Gastroesophageal sphincter (tissue), 4 donors: Measurements from ENCODE around the gene KLHL29. TPM values are rescaled to one million over a fixed set of nuclear protein-coding genes. Genes with fewer than 3 reads are reported as not detected.
A peak's percentile ranks its signal among the peaks of the same experiment; 100 is the strongest.

Source experiments
- ATAC-seq: fragments of 150-250 bp; one replicate; pipeline ENCODE4 v1.9.1; 2016; ENCODE audit warnings: mild to moderate bottlenecking, moderate library complexity
- H3K27ac ChIP-seq, 4 donors: fragments of 200-600 bp; sonication (generic) in 3 of 4; 1 replicate in 3 of 4; 2 replicates in 1 of 4; pipeline ENCODE4 v1.5.1; 2016 to 2019
- H3K27me3 ChIP-seq: fragments of 200-600 bp; sonication (generic); one replicate; pipeline ENCODE4 v1.5.1; 2019
- H3K36me3 ChIP-seq, 2 donors: fragments of 200-600 bp; sonication (generic); one replicate each; pipeline ENCODE4 v1.5.1; 2019; ENCODE audit warnings: control low read depth in 1 of 2
- H3K4me1 ChIP-seq, 3 donors: fragments of 200-600 bp; sonication (generic); 1 replicate in 2 of 3; 2 replicates in 1 of 3; pipeline ENCODE4 v1.5.1; 2016 to 2019; ENCODE audit warnings: control low read depth in 2 of 3
- H3K4me3 ChIP-seq, 2 donors: fragments of 200-600 bp; sonication (generic); one replicate each; pipeline ENCODE4 v1.5.1; 2019; ENCODE audit warnings: mild to moderate bottlenecking in 1 of 2, moderate library complexity in 1 of 2
- H3K9me3 ChIP-seq, 3 donors: fragments of 200-600 bp; sonication (generic); one replicate each; pipeline ENCODE4 v1.5.1; 2017 to 2019; ENCODE audit warnings: control low read depth in 2 of 3
- EP300 ChIP-seq: sonication (generic); formaldehyde crosslinking; IDR thresholded peaks from one replicate; pipeline ENCODE4 v1.6.1; 2017; ENCODE audit warnings: antibody characterized with exemption, mild to moderate bottlenecking
- POLR2A ChIP-seq, 2 donors: fragments of 450-650 bp; IDR thresholded peaks; one replicate each; pipeline ENCODE4 v1.6.1; 2017; ENCODE audit warnings: antibody characterized with exemption in 2 of 2, mild to moderate bottlenecking in 2 of 2, moderate library complexity in 1 of 2
- POLR2AphosphoS5 ChIP-seq: sonication (generic); formaldehyde crosslinking; IDR thresholded peaks from one replicate; pipeline ENCODE4 v1.6.1; 2017; ENCODE audit warnings: antibody characterized with exemption
- WGBS, 2 donors: methylation state at CpG; one replicate each; pipeline ENCODE4 v1.1.5; 2018; ENCODE audit warnings: low coverage in 1 of 2; 5-methylcytosine and 5-hydroxymethylcytosine counted together
- total RNA-seq, 4 donors: library from RNA; depleted of rRNA; stranded (reverse); fragments of >200 nt; gene quantifications; one replicate each; pipeline ENCODE4 v1.1.0, GENCODE V29; 2016
- TF ChIP-seq, protein P1 (sequence below), 4 experiments: fragments of 200-600 bp in 2 of 4; fragments of 450-650 bp in 2 of 4; sonication (generic) in 1 of 4; IDR thresholded peaks; one replicate each; pipeline ENCODE4 v1.5.1; 2017 to 2019; ENCODE audit warnings: antibody characterized with exemption in 4 of 4, mild to moderate bottlenecking in 2 of 4, moderate library complexity in 2 of 4

Gene KLHL29
- total RNA-seq, 4 donors from 2014 or later = 15.2 to 31.5 (median 24.2) TPM

DNA sequence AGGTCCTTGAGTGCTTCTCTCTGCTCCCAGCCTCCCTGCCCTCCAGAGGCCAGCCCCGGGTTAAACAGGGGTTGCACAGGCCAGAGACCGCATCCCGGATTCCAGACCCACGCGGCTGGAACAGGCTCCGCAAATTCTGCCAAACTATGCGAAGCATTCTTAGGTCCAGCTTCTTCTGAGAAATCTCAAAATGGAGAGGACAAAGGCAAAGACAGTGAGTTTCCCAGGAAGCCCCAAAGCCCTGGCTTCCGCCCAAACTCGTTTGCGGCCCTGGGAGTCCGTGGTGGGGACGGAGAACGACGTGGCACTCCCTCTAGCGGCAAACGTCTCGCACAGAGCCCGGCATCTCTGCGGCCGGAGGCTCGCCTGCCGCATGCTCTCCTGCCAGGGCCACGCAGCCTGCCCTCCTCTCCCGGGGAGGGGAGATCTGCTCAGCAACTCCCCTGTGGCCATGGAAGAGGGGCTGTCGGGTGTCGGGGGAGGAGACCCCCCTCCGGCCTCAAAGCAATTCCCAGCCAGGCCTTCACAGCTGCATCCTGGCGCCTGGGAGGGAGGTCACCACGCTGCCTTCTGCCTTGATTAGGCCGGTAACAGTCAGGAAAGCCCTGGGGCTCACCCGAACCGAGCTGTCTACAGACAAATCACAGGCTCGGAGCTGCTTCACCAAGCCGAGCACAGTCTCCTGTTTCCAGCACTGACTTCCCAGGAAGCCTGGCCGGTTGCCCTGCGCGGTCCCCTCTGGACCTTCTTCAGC lies 33.4 kb upstream of the KLHL29 start:
- Histone ChIP-seq H3K9me3 (no peaks in the 10 kb centered on the region), H3K4me3 (peak overlapping the region in 1 of 2 donors; percentile 23), H3K27ac (peak overlapping the region in 3 of 4 donors; percentile 52 to 64 (median 64)), H3K4me1 (peaks cover 0 to 17% (median 11%) of the 10 kb centered on the region in 3 donors), H3K36me3 (no peaks in the 10 kb centered on the region), H3K27me3 (peaks cover 7% of the 10 kb centered on the region)
- TF ChIP-seq, protein P1, sequence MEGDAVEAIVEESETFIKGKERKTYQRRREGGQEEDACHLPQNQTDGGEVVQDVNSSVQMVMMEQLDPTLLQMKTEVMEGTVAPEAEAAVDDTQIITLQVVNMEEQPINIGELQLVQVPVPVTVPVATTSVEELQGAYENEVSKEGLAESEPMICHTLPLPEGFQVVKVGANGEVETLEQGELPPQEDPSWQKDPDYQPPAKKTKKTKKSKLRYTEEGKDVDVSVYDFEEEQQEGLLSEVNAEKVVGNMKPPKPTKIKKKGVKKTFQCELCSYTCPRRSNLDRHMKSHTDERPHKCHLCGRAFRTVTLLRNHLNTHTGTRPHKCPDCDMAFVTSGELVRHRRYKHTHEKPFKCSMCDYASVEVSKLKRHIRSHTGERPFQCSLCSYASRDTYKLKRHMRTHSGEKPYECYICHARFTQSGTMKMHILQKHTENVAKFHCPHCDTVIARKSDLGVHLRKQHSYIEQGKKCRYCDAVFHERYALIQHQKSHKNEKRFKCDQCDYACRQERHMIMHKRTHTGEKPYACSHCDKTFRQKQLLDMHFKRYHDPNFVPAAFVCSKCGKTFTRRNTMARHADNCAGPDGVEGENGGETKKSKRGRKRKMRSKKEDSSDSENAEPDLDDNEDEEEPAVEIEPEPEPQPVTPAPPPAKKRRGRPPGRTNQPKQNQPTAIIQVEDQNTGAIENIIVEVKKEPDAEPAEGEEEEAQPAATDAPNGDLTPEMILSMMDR (IDR thresholded peaks at IDR 0.05) = peak in 3 of 4 experiments; percentile 79 to 94 (median 84)
- TF ChIP-seq EP300 = no peak
- peak; percentile 37 for TF ChIP-seq POLR2AphosphoS5
- 47% methylated on average over 4 of the region's 37 CpGs; no CpG with 5 or more reads in 1 of the 2 donors for WGBS, 2 donors
- peak; percentile 88 for ATAC-seq

DNA sequence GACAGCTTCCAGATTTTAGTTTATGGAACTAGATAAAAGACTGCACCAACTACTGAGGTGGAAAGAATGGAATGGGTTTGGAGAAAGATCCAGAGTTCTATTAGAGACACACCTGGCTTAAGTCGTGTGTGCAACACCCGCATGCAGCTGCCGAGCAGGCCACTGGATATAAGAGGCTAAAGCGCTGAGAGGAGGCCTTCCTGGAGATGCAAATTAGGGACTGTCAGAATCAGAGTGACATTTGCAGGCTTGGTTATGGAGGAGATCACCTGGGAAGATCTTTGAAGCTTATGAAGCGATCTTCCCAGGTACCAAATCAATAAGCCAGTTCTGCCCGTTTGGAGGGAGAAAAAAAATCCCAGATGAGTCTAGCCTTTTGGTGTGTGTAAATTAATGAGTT lies 30.4 kb upstream of the KLHL29 start:
- WGBS, 2 donors = 97% methylated on average over 5 to 6 of the region's 6 CpGs
- H3K36me3 ChIP-seq = no peaks in the 10 kb centered on the region
- ATAC-seq = no peak
- H3K9me3 ChIP-seq = no peaks in the 10 kb centered on the region
- no peak overlapping the region for H3K27ac ChIP-seq
- H3K4me1 ChIP-seq = peaks cover 0 to 17% (median 11%) of the 10 kb centered on the region in 3 donors
- no peak overlapping the region for H3K4me3 ChIP-seq
- H3K27me3 ChIP-seq = peaks cover 7% of the 10 kb centered on the region
- no peak for TF ChIP-seq POLR2A (IDR thresholded peaks at IDR 0.05)
- TF ChIP-seq, protein P1 (IDR thresholded peaks at IDR 0.05) = no peak
- no peak for TF ChIP-seq EP300
- TF ChIP-seq POLR2AphosphoS5 = no peak

DNA sequence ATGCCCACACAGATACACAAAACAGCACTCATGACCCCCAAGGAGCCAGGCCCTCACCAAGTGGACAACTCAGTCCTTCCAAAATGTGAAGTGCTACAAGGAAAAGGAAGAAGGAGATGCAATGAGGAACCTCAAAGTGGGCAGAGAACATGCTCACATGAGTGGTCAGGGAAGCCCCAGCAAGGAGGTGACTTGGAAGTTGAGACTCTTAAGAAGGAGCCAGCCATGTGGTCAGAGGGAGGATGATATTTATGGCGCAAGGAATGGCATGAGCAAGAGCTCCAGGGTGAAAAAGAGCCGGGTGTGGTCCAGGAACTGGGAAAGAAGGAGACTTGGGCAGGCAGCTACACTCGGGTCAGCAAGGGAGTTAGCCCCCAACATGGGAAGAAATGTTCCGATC lies 30.0 kb upstream of the KLHL29 start:
- no peak for ATAC-seq
- H3K36me3 ChIP-seq = no peaks in the 10 kb centered on the region
- no peak overlapping the region for H3K27ac ChIP-seq
- H3K4me3 ChIP-seq = no peak overlapping the region
- WGBS, 2 donors = 67 to 77% methylated on average over 4 of the region's 4 CpGs
- H3K4me1 ChIP-seq = peaks cover 0 to 17% (median 11%) of the 10 kb centered on the region in 3 donors
- H3K9me3 ChIP-seq = no peaks in the 10 kb centered on the region
- peaks cover 7% of the 10 kb centered on the region for H3K27me3 ChIP-seq
- TF ChIP-seq POLR2A (IDR thresholded peaks at IDR 0.05) = no peak
- TF ChIP-seq, protein P1 (IDR thresholded peaks at IDR 0.05) = no peak
- TF ChIP-seq POLR2AphosphoS5 = no peak
- TF ChIP-seq EP300 = no peak

DNA sequence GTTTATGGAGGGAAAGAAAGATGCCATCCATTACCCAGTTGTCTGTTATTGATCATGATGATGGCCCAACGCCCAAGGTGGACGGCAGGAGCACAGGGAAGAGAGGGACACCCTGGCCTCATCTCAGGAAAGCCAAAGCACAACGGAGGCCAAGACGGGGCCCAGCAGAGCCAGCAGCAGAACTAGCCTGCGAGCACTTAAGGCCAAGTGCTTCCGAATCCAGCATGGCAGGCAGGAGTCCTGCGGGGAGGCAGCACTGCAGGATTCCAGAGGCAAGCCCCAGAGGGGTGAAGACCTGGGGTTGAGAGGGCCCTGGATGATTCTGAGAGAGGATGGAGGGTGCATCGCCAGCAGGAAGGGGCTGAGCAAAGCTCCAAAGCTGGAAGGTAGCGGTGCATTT lies 28.3 kb upstream of the KLHL29 start:
- ATAC-seq = no peak

More for the DNA sequence above, 28.3 kb upstream of the KLHL29 start:
- peaks cover 0 to 5% (median 5%) of the 10 kb centered on the region in 3 donors for H3K4me1 ChIP-seq
- 81 to 100% methylated on average over 3 to 7 of the region's 9 CpGs for whole genome bisulfite sequencing, 2 donors
- TF ChIP-seq POLR2A (IDR thresholded peaks at IDR 0.05) (no peak), POLR2AphosphoS5 (no peak), EP300 (no peak)
- TF ChIP-seq, protein P1 (IDR thresholded peaks at IDR 0.05) = no peak
- H3K4me3 ChIP-seq = no peak overlapping the region
- peaks cover 7% of the 10 kb centered on the region for H3K27me3 ChIP-seq
- H3K27ac ChIP-seq = no peak overlapping the region
- no peaks in the 10 kb centered on the region for H3K36me3 ChIP-seq
- no peaks in the 10 kb centered on the region for H3K9me3 ChIP-seq
